ENCODE data around the gene DCLK1.

The DCLK1 gene

GRCh38 chr13:35926859-35927530 is 204.2 kb downstream of the DCLK1 start:
- Histone ChIP-seq H2AFZ (ENCODE audit: insufficient read depth, low read length, poor library complexity) (no peak overlapping the region), H4K8ac (ENCODE audit: low read depth, low read length) (no peak overlapping the region), H3K4me2 (ENCODE audit: low read length) (no peak overlapping the region), H3K79me1 (ENCODE audit: low read length) (no peaks in the 10 kb centered on the region), H3K79me2 (ENCODE audit: control insufficient read depth, insufficient read depth, low read length, poor library complexity) (no peaks in the 10 kb centered on the region), H3K27ac (ENCODE audit: low read depth, low read length) (no peak overlapping the region), H4K12ac (ENCODE audit: low read depth, low read length) (no peak overlapping the region), H2BK120ac (ENCODE audit: insufficient read depth, low read length, poor library complexity) (no peak overlapping the region), H3K23ac (ENCODE audit: low read length) (no peak overlapping the region), H3K36me3 (ENCODE audit: control insufficient read depth in 1 of 2, insufficient read depth in 2 of 2, low read length in 2 of 2) (no peaks in the 10 kb centered on the region), H3K4ac (ENCODE audit: low read depth, low read length) (no peak overlapping the region), H3K9ac (ENCODE audit: low read length) (no peak overlapping the region), H3K14ac (ENCODE audit: low read length) (no peak overlapping the region), H2BK12ac (ENCODE audit: low read length) (no peak overlapping the region), H3K4me1 (ENCODE audit: control insufficient read depth in 1 of 2, insufficient read depth in 2 of 2, low read length in 2 of 2) (no peaks in the 10 kb centered on the region), H3K9me3 (ENCODE audit: insufficient read depth, low read depth, low read length) (no peaks in the 10 kb centered on the region), H4K91ac (ENCODE audit: low read depth, low read length) (no peak overlapping the region), H3K18ac (ENCODE audit: low read length) (no peak overlapping the region), H3K4me3 (ENCODE audit: low read depth, low read length) (no peak overlapping the region), H2AK5ac (ENCODE audit: low read length) (no peak overlapping the region), H2BK5ac (ENCODE audit: low read depth, low read length, poor library complexity) (no peak overlapping the region), H3K27me3 (ENCODE audit: insufficient read depth, low read length) (no peaks in the 10 kb centered on the region)
- DNase-seq: peak; percentile 15 to 42
- no CpG with 5 or more reads among the region's 2 CpGs for WGBS (ENCODE audit: extremely low coverage, insufficient coverage, insufficient read length)

GRCh38 chr13:35925669-35926068 is 205.5 kb downstream of the DCLK1 start:
- no peaks in the 10 kb centered on the region for H3K27me3 ChIP-seq (ENCODE audit: insufficient read depth, low read length)
- no peak overlapping the region for H3K18ac ChIP-seq (ENCODE audit: low read length)
- no peak overlapping the region for H3K4me2 ChIP-seq (ENCODE audit: low read length)
- DNase-seq: peak in 1 of 2 donors; percentile 50
- H3K4me1 ChIP-seq (ENCODE audit: control insufficient read depth in 1 of 2, insufficient read depth in 2 of 2, low read length in 2 of 2): no peaks in the 10 kb centered on the region
- no peak overlapping the region for H2BK5ac ChIP-seq (ENCODE audit: low read depth, low read length, poor library complexity)
- H3K9ac ChIP-seq (ENCODE audit: low read length): no peak overlapping the region
- no peak overlapping the region for H4K8ac ChIP-seq (ENCODE audit: low read depth, low read length)
- no CpG with 5 or more reads among the region's 3 CpGs for WGBS (ENCODE audit: extremely low coverage, insufficient coverage, insufficient read length)
- H4K91ac ChIP-seq (ENCODE audit: low read depth, low read length): no peak overlapping the region
- H3K79me2 ChIP-seq (ENCODE audit: control insufficient read depth, insufficient read depth, low read length, poor library complexity): no peaks in the 10 kb centered on the region
- H2BK120ac ChIP-seq (ENCODE audit: insufficient read depth, low read length, poor library complexity): no peak overlapping the region
- no peak overlapping the region for H2AK5ac ChIP-seq (ENCODE audit: low read length)
- no peak overlapping the region for H3K23ac ChIP-seq (ENCODE audit: low read length)
- no peak overlapping the region for H4K12ac ChIP-seq (ENCODE audit: low read depth, low read length)
- no peak overlapping the region for H3K4ac ChIP-seq (ENCODE audit: low read depth, low read length)
- no peak overlapping the region for H3K4me3 ChIP-seq (ENCODE audit: low read depth, low read length)
- no peak overlapping the region for H3K14ac ChIP-seq (ENCODE audit: low read length)
- H2BK12ac ChIP-seq (ENCODE audit: low read length): no peak overlapping the region
- H3K79me1 ChIP-seq (ENCODE audit: low read length): no peaks in the 10 kb centered on the region
- no peak overlapping the region for H3K27ac ChIP-seq (ENCODE audit: low read depth, low read length)
- no peaks in the 10 kb centered on the region for H3K36me3 ChIP-seq (ENCODE audit: control insufficient read depth in 1 of 2, insufficient read depth in 2 of 2, low read length in 2 of 2)
- H2AFZ ChIP-seq (ENCODE audit: insufficient read depth, low read length, poor library complexity): no peak overlapping the region
- no peaks in the 10 kb centered on the region for H3K9me3 ChIP-seq (ENCODE audit: insufficient read depth, low read depth, low read length)

- Histone ChIP-seq H2BK5ac (ENCODE audit: low read depth, low read length, poor library complexity) (no peak overlapping the region), H3K18ac (ENCODE audit: low read length) (no peak overlapping the region), H4K8ac (ENCODE audit: low read depth, low read length) (no peak overlapping the region), H3K79me2 (ENCODE audit: control insufficient read depth, insufficient read depth, low read length, poor library complexity) (no peaks in the 10 kb centered on the region), H4K12ac (ENCODE audit: low read depth, low read length) (no peak overlapping the region), H3K36me3 (ENCODE audit: control insufficient read depth in 1 of 2, insufficient read depth in 2 of 2, low read length in 2 of 2) (no peaks in the 10 kb centered on the region), H3K79me1 (ENCODE audit: low read length) (no peaks in the 10 kb centered on the region), H3K4ac (ENCODE audit: low read depth, low read length) (no peak overlapping the region), H3K27ac (ENCODE audit: low read depth, low read length) (no peak overlapping the region), H3K27me3 (ENCODE audit: insufficient read depth, low read length) (no peaks in the 10 kb centered on the region), H4K91ac (ENCODE audit: low read depth, low read length) (no peak overlapping the region), H2BK120ac (ENCODE audit: insufficient read depth, low read length, poor library complexity) (no peak overlapping the region), H3K4me2 (ENCODE audit: low read length) (no peak overlapping the region), H3K4me1 (ENCODE audit: control insufficient read depth in 1 of 2, insufficient read depth in 2 of 2, low read length in 2 of 2) (no peaks in the 10 kb centered on the region), H3K23ac (ENCODE audit: low read length) (no peak overlapping the region), H2BK12ac (ENCODE audit: low read length) (no peak overlapping the region), H3K4me3 (ENCODE audit: low read depth, low read length) (no peak overlapping the region), H2AK5ac (ENCODE audit: low read length) (no peak overlapping the region), H3K9ac (ENCODE audit: low read length) (no peak overlapping the region), H3K9me3 (ENCODE audit: insufficient read depth, low read depth, low read length) (no peaks in the 10 kb centered on the region), H2AFZ (ENCODE audit: insufficient read depth, low read length, poor library complexity) (no peak overlapping the region), H3K14ac (ENCODE audit: low read length) (no peak overlapping the region)
- no CpG with 5 or more reads among the region's 3 CpGs for WGBS (ENCODE audit: extremely low coverage, insufficient coverage, insufficient read length)
- DNase-seq: peak; percentile 46 to 62
These were observed 207.8 kb downstream of the DCLK1 start for GRCh38 chr13:35923347-35923746.

GRCh38 chr13:35920816-35921215 is 210.4 kb downstream of the DCLK1 start:
- no peak overlapping the region for H3K18ac ChIP-seq (ENCODE audit: low read length)
- no peak overlapping the region for H3K4ac ChIP-seq (ENCODE audit: low read depth, low read length)
- no peak overlapping the region for H4K8ac ChIP-seq (ENCODE audit: low read depth, low read length)
- H4K91ac ChIP-seq (ENCODE audit: low read depth, low read length): no peak overlapping the region
- H3K4me3 ChIP-seq (ENCODE audit: low read depth, low read length): no peak overlapping the region
- H3K4me2 ChIP-seq (ENCODE audit: low read length): no peak overlapping the region
- no peak overlapping the region for H3K23ac ChIP-seq (ENCODE audit: low read length)
- no peak overlapping the region for H2AK5ac ChIP-seq (ENCODE audit: low read length)
- peak; percentile 41 to 64 for DNase-seq
- no peaks in the 10 kb centered on the region for H3K79me1 ChIP-seq (ENCODE audit: low read length)
- WGBS (ENCODE audit: extremely low coverage, insufficient coverage, insufficient read length): no CpG with 5 or more reads among the region's 7 CpGs
- H3K14ac ChIP-seq (ENCODE audit: low read length): no peak overlapping the region
- H2BK5ac ChIP-seq (ENCODE audit: low read depth, low read length, poor library complexity): no peak overlapping the region
- no peak overlapping the region for H2BK120ac ChIP-seq (ENCODE audit: insufficient read depth, low read length, poor library complexity)
- H3K36me3 ChIP-seq (ENCODE audit: control insufficient read depth in 1 of 2, insufficient read depth in 2 of 2, low read length in 2 of 2): no peaks in the 10 kb centered on the region
- H3K4me1 ChIP-seq (ENCODE audit: control insufficient read depth in 1 of 2, insufficient read depth in 2 of 2, low read length in 2 of 2): no peaks in the 10 kb centered on the region
- no peaks in the 10 kb centered on the region for H3K27me3 ChIP-seq (ENCODE audit: insufficient read depth, low read length)
- no peak overlapping the region for H4K12ac ChIP-seq (ENCODE audit: low read depth, low read length)
- no peak overlapping the region for H3K9ac ChIP-seq (ENCODE audit: low read length)
- H2AFZ ChIP-seq (ENCODE audit: insufficient read depth, low read length, poor library complexity): no peak overlapping the region
- no peak overlapping the region for H2BK12ac ChIP-seq (ENCODE audit: low read length)
- no peaks in the 10 kb centered on the region for H3K79me2 ChIP-seq (ENCODE audit: control insufficient read depth, insufficient read depth, low read length, poor library complexity)
- H3K27ac ChIP-seq (ENCODE audit: low read depth, low read length): no peak overlapping the region
- no peaks in the 10 kb centered on the region for H3K9me3 ChIP-seq (ENCODE audit: insufficient read depth, low read depth, low read length)

Data from trophoblast cell (in vitro differentiated cells and primary cell).